Testis (tissue), 3 donors: ENCODE measurements around the gene ANKS4B. TPM values are rescaled to one million over a fixed set of nuclear protein-coding genes. Genes with fewer than 3 reads are reported as not detected.
A peak's percentile ranks its signal among the peaks of the same experiment; 100 is the strongest.

Source experiments
- DNase-seq: peaks from one replicate; pipeline ENCODE4 v3.0.0-alpha.2; 2019
- H3K27ac ChIP-seq, 2 donors: fragments of 200-600 bp; sonication (generic); one replicate each; pipeline ENCODE4 v1.5.1; 2019
- H3K27me3 ChIP-seq: fragments of 200-600 bp; sonication (generic); one replicate; pipeline ENCODE4 v1.5.1; 2019
- H3K36me3 ChIP-seq: fragments of 200-600 bp; sonication (generic); one replicate; pipeline ENCODE4 v1.5.1; 2017; ENCODE audit warnings: low read depth; ENCODE audit errors: missing control alignments
- H3K4me1 ChIP-seq: fragments of 200-600 bp; sonication (generic); one replicate; pipeline ENCODE4 v1.5.1; 2019
- H3K4me3 ChIP-seq, 2 donors: fragments of 200-600 bp; sonication (generic); one replicate each; pipeline ENCODE4 v1.5.1; 2017 to 2019
- H3K9me3 ChIP-seq: fragments of 200-600 bp; sonication (generic); one replicate; pipeline ENCODE4 v1.5.1; 2017
- POLR2A ChIP-seq: fragments of 450-650 bp; IDR thresholded peaks from one replicate; pipeline ENCODE4 v1.6.1; 2017; ENCODE audit warnings: antibody characterized with exemption, mild to moderate bottlenecking, moderate library complexity
- WGBS, 2 donors: methylation state at CpG; one replicate each; pipeline ENCODE4 v1.1.5; 2018; 5-methylcytosine and 5-hydroxymethylcytosine counted together
- intact Hi-C: fragments of 100-400 bp; cut with DNase I; formaldehyde crosslinking; loops from one replicate; pipeline ENCODE4 v1.15.1; 2023; ENCODE audit warnings: low total_unique reads
- polyA plus RNA-seq: library from polyadenylated mRNA; stranded (reverse); fragments of 350-450 nt; fragmentation: Illumina TruSeq; extraction: RNeasy Lipid Tissue Mini Kit (QIAGEN cat#74804); gene quantifications from one replicate; pipeline ENCODE4 v1.2.3, GENCODE V29; 2014; ENCODE audit warnings: low read depth, low replicate concordance; ENCODE audit not compliant: insufficient read depth
- total RNA-seq, 2 donors: library from RNA; depleted of rRNA; stranded (reverse); fragments of >200 nt; gene quantifications; one replicate each; pipeline ENCODE4 v1.2.3, GENCODE V29; 2016
- TF ChIP-seq, protein P1 (sequence below), 3 experiments: fragments of 450-650 bp in 2 of 3; fragments of 200-600 bp in 1 of 3; sonication (generic) in 1 of 3; IDR thresholded peaks; one replicate each; pipeline ENCODE4 v1.5.1; 2016 to 2019; ENCODE audit warnings: antibody characterized with exemption in 3 of 3, mild to moderate bottlenecking in 2 of 3, moderate library complexity in 1 of 3

Gene ANKS4B
- total and polyA plus RNA-seq, 3 donors from 2014 or later: 0.12 to 0.40 (median 0.24) TPM

- Histone ChIP-seq H3K9me3 (no peaks in the 10 kb centered on the region), H3K27me3 (no peaks in the 10 kb centered on the region), H3K4me1 (peaks cover 10% of the 10 kb centered on the region), H3K4me3 (no peak overlapping the region), H3K36me3 (no peaks in the 10 kb centered on the region), H3K27ac (no peak overlapping the region)
- intact Hi-C loops: no loop called here
- 55 to 62% methylated on average over 2 of the region's 2 CpGs for WGBS, 2 donors
- TF ChIP-seq POLR2A: no peak
- TF ChIP-seq, protein P1, sequence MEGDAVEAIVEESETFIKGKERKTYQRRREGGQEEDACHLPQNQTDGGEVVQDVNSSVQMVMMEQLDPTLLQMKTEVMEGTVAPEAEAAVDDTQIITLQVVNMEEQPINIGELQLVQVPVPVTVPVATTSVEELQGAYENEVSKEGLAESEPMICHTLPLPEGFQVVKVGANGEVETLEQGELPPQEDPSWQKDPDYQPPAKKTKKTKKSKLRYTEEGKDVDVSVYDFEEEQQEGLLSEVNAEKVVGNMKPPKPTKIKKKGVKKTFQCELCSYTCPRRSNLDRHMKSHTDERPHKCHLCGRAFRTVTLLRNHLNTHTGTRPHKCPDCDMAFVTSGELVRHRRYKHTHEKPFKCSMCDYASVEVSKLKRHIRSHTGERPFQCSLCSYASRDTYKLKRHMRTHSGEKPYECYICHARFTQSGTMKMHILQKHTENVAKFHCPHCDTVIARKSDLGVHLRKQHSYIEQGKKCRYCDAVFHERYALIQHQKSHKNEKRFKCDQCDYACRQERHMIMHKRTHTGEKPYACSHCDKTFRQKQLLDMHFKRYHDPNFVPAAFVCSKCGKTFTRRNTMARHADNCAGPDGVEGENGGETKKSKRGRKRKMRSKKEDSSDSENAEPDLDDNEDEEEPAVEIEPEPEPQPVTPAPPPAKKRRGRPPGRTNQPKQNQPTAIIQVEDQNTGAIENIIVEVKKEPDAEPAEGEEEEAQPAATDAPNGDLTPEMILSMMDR (IDR thresholded peaks at IDR 0.05): no peak
- DNase-seq: no peak
Observed at GRCh38 chr16:21279501-21279900, 46.0 kb downstream of the ANKS4B start.

DNA sequence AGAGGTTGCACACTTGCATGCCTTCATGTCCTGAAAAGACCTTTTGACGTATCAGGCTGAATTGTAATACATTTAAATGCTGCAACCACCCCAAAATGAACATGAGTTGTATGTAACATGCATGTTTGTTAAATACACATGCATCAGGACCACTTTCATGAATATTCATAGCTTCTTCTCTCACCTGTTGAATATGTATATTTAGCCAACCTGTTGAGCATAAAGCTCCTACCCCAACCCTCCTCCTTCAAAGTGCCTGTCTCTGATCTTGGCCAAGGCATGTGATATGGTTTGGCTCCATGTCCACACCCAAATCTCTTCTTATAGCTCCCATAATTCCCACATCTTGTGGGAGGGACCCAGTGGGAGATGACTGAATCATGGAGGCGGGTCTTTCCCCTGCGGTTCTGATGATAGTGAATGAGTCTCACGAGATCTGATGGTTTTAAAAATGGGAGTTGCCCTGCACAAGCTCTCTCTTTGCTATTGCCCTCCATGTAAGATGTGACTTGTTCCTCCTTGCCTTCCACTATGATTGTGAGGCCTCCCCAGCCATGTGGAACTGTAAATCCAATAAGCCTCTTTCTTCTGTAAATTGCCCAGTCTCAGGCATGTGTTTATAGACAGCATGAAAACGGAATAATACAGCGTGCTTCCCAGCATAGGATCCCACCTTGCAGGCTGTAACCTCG is 48.3 kb downstream of the ANKS4B start:
- WGBS, 2 donors: 77 to 91% methylated on average over 7 of the region's 7 CpGs
- Histone ChIP-seq H3K9me3 (no peaks in the 10 kb centered on the region), H3K27ac (no peak overlapping the region), H3K4me3 (no peak overlapping the region), H3K27me3 (no peaks in the 10 kb centered on the region), H3K36me3 (no peaks in the 10 kb centered on the region), H3K4me1 (peaks cover 10% of the 10 kb centered on the region)
- TF ChIP-seq, protein P1 (IDR thresholded peaks at IDR 0.05): no peak
- no peak for TF ChIP-seq POLR2A
- intact Hi-C loops: no loop called here
- no peak for DNase-seq

- H3K27me3 ChIP-seq: no peaks in the 10 kb centered on the region
- H3K27ac ChIP-seq: peak overlapping the region in 1 of 2 donors; percentile 68
- intact Hi-C loops: no loop called here
- H3K4me1 ChIP-seq: peaks cover 3% of the 10 kb centered on the region
- TF ChIP-seq, protein P1 (IDR thresholded peaks at IDR 0.05): peak in 1 of 3 experiments; percentile 29
- no peak for TF ChIP-seq POLR2A
- peak; percentile 81 for DNase-seq
- WGBS, 2 donors: 4% methylated on average over 36 to 66 of the region's 67 CpGs
- no peaks in the 10 kb centered on the region for H3K36me3 ChIP-seq
- peak overlapping the region; percentile 44 to 64 for H3K4me3 ChIP-seq
- H3K9me3 ChIP-seq: no peaks in the 10 kb centered on the region
Observed at GRCh38 chr16:21283521-21284289, 50.2 kb downstream of the ANKS4B start.

- Histone ChIP-seq H3K36me3 (no peaks in the 10 kb centered on the region), H3K4me1 (no peaks in the 10 kb centered on the region), H3K27ac (no peak overlapping the region), H3K4me3 (peak overlapping the region in 1 of 2 donors; percentile 64), H3K9me3 (no peaks in the 10 kb centered on the region), H3K27me3 (no peaks in the 10 kb centered on the region)
- no peak for TF ChIP-seq POLR2A
- TF ChIP-seq, protein P1 (IDR thresholded peaks at IDR 0.05): no peak
- intact Hi-C loops: no loop called here
- no peak for DNase-seq
- 65 to 80% methylated on average over 4 of the region's 4 CpGs for WGBS, 2 donors
Observed at GRCh38 chr16:21284414-21284813, 50.9 kb downstream of the ANKS4B start.
